Stimulated activated CD8-positive, alpha-beta memory T cell treated with anti-CD3 and anti-CD28 coated beads, Interleukin-15, amount 100 ng/mL, for 4 hours (primary cell): ENCODE results near the gene IL4I1.
"Not testable (repeated sequence)": the region's sequence is repeated elsewhere in the genome, so short reads cannot be mapped to it uniquely, and the experiment has no call there.

ENCODE experiments used
- DNase-seq, 2 donors: peaks; one replicate each; pipeline ENCODE4 v3.0.0-alpha.2; 2020; ENCODE audit warnings: low read depth in 2 of 2

The IL4I1 gene

GRCh38 chr19:49896863-49897621 lies at the start of gene IL4I1:
TSS of gene IL4I1 (minus strand) at chr19:49896887. CDS start at chr19:49896160, 727 bp downstream.
- peak; percentile 39 to 53 for DNase-seq

- DNase-seq = no peak
Measured at GRCh38 chr19:49946415-49946814, 49.7 kb upstream of the IL4I1 start.

GRCh38 chr19:49944567-49944966 lies 47.9 kb upstream of the IL4I1 start:
- DNase-seq = not testable (repeated sequence)

- no peak for DNase-seq
Measured at GRCh38 chr19:49940482-49940791, 43.8 kb upstream of the IL4I1 start.

- DNase-seq = no peak
Measured at GRCh38 chr19:49939721-49940481, 43.2 kb upstream of the IL4I1 start.

GRCh38 chr19:49938662-49939061 lies 42.0 kb upstream of the IL4I1 start:
- DNase-seq = no peak

GRCh38 chr19:49937750-49938381 lies 41.2 kb upstream of the IL4I1 start:
- peak; percentile 41 to 48 for DNase-seq

- no peak for DNase-seq
Measured at GRCh38 chr19:49936549-49936948, 39.9 kb upstream of the IL4I1 start.

- no peak for DNase-seq
Measured at GRCh38 chr19:49933643-49934042, 37.0 kb upstream of the IL4I1 start.

- no peak for DNase-seq
Measured at GRCh38 chr19:49932731-49933131, 36.0 kb upstream of the IL4I1 start.

- no peak for DNase-seq
Measured at GRCh38 chr19:49932041-49932451, 35.4 kb upstream of the IL4I1 start.

- no peak for DNase-seq
Measured at GRCh38 chr19:49931293-49932040, 34.8 kb upstream of the IL4I1 start.

- no peak for DNase-seq
Measured at GRCh38 chr19:49930483-49931011, 33.9 kb upstream of the IL4I1 start.

- DNase-seq = peak; percentile 77 to 90
Measured at GRCh38 chr19:49929611-49930482, 33.2 kb upstream of the IL4I1 start.

GRCh38 chr19:49929121-49929610 lies 32.5 kb upstream of the IL4I1 start, which contains the start of the genes ATF5 and NUP62:
TSS of gene ATF5 (plus strand) at chr19:49929205. CDS start at chr19:49930851, 1,646 bp downstream.
TSS of gene NUP62 (minus strand) at chr19:49929504. CDS start at chr19:49909807, 19,697 bp downstream.
- peak; percentile 79 for DNase-seq

- DNase-seq = no peak
Measured at GRCh38 chr19:49927526-49928264, 31.0 kb upstream of the IL4I1 start.

- no peak for DNase-seq
Measured at GRCh38 chr19:49926515-49926914, 29.8 kb upstream of the IL4I1 start.

- DNase-seq = no peak
Measured at GRCh38 chr19:49925486-49925885, 28.8 kb upstream of the IL4I1 start.

GRCh38 chr19:49924881-49925210 lies 28.2 kb upstream of the IL4I1 start:
- DNase-seq = not testable (repeated sequence)
